Putamen (tissue), 1 donor: Measurements from ENCODE around the gene LBH.
"Not testable (repeated sequence)": the region's sequence is repeated elsewhere in the genome, so short reads cannot be mapped to it uniquely, and the experiment has no call there.

Experiments
- DNase-seq: peaks from one replicate; pipeline ENCODE4 v3.0.0-alpha.2; 2016; ENCODE audit warnings: low spot score

The LBH gene

DNA sequence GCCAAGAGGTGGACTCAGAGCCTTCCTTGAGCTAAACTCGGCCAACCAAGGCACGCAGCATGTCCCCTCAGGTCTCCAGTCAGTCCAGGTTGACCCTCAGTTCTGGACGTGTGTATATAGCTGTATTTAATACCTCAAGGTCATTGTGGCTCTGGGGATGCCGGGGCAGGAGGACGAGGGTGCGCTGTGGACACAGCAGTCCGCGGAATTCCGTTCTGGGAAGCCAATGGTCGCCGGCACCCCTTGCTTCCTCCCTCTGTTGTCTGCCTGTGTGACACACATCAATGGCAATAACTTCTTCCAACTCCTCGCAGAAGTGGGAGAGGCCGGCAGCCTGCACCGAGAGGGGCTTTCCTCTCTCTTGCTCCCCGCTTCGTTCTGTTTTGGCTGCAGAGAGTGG is 27.7 kb downstream of the LBH start:
- DNase-seq: no peak

DNA sequence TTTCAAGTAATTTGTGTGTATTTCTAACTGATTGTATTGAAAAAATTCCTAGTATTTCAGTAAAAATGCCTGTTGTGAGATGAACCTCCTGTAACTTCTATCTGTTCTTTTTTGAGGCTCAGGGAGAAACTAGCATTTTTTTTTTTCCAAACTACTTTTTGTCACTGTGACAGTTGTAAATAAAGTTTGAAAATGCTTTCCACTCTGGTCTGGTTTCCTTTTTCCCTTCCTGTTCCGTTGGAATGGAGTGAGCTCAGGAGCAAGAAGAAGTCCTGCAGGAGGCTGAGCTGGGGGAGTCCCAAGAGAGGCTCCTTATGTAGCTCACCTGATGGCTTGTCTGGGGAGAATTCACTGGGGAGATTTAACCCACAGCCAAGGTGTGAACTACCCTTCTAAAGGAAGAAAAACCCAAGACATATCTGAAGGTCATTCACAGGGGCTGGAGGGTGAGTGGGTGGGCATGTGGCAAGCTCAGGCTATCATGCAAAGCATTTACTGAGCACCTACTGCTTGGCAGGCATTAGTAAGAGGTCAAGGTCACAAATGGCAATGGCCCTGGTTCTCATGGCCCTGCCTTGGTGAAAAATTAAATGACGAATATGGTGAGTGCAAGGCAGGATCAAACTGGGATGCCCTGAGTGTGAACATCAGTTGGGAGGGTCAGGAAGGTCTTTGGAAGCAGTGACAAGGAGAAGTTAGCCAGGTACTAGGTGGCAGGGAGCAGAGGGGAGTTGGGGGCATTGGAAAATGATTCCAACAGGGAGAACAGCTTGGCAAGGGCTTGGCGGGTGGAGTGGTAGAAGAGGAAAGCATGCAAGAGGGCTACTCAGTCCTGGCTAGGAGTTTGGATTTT is 28.7 kb downstream of the LBH start:
- no peak for DNase-seq

GRCh38 chr2:30260941-30261340 is 29.6 kb downstream of the LBH start:
- DNase-seq: no peak

GRCh38 chr2:30261695-30262211 is 30.4 kb downstream of the LBH start:
- no peak for DNase-seq

DNA sequence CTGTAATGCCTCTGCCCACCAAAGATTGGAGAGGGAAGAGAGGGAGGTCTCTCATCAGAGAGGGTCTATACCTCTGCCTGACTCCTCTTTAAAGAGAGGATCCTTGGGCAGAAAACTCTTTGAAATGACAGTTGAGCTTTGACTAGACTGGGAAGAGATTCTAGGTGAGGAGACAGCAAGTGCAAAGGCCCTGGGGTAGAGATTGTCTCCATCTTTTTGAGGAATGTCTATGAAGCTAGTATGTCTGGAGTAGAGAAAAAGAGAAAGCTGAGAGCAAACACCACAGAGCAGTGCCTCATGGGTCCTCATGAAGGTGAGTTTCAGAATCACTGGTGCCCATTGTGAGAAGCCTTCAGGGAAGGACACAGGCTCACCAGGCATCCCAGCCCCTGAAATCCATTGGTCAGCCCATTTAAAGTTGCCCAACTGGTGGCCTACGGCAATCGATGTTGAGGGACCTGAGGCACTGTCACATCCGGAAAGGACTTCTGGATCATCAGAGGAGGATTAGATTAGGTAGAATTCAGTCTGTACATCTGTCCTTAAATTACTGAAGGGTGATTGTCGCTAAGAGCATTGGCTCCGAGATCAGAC is 31.5 kb downstream of the LBH start:
- DNase-seq: no peak

- no peak for DNase-seq
These were observed 32.9 kb downstream of the LBH start for GRCh38 chr2:30264274-30264673.

DNA sequence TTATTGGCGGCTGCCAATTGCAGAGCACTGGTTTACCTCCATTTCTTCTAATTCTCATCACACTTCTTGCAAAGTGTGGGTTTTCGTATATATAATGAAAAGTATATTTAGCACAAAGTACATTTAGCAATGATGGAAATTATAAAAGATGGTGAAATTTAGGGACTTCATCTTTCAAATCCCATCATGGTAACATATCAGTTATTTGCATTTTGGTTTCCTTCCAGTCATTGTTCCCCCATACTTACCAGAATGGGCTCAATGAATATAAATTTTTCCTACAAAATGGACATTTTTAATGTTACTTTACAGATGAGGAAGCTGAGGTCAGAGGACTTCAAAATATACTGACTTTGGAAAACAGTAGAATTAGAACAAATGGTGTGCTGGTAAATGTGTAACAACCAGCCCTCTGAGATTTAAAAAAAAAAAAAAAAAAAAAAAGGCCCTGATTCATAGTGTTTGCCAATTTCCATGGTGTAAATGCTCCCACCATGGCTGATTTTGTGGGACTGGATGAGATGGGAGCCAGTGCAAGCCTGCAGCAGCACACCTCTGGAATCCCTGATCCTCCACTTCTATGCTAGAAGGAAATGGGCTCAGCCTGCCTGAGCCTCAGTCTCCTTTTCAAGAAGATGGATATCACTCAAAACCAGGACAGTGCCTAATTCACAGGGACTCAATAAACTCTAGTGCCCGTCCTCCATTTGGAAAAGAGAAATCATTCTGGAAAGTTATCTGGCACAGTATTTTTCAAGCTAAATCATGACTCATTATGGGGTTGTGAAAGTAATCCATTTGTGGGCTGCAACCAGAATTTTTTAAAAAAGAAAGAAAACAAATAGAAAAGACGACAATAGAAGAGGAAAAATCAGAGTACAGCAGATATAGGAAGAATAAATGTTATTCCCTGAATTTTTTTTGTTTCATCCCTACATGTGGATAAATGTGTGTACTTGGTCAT is 34.0 kb downstream of the LBH start:
- no peak for DNase-seq

GRCh38 chr2:30266051-30266621 is 34.8 kb downstream of the LBH start:
- no peak for DNase-seq

- DNase-seq: no peak
These were observed 35.4 kb downstream of the LBH start for GRCh38 chr2:30266705-30267104.

DNA sequence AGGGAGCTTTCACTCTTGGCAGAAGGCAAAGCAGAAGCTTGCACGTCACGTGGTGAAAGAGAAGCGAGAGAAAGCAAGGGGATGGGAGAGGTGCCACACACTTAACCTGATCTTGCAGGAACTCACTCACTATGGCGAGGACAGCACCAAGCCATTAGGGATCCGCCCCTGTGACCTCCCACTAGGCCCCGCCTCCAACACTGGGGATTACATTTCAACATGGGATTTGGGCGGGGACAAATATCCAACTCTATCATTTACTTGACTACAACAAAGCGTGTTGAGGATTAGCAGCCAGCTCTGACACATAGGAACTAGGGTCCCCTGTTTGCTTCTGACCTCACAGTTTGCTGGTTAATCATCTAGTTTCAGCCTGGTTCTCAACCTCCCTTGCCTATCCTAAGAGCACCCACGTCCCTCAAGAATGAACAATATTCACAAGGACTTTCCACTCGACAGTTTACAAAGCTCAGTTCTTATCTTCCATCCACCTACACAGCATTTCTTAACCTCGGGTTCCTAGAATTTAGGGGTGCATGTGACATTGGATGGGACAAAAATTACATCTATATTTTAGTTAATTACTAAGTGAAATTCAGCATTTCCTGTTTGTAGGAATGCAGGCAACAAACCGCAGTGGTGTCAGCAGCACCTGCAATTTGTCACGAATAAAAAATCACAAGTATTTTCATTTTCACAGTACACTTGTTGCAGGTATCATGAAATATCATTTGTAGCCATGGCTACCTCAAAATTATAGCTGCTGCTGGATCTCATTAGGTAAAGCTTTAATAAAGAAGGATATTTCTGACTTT is 36.0 kb downstream of the LBH start:
- DNase-seq: no peak

GRCh38 chr2:30268296-30268871 is 37.0 kb downstream of the LBH start:
- no peak for DNase-seq

DNA sequence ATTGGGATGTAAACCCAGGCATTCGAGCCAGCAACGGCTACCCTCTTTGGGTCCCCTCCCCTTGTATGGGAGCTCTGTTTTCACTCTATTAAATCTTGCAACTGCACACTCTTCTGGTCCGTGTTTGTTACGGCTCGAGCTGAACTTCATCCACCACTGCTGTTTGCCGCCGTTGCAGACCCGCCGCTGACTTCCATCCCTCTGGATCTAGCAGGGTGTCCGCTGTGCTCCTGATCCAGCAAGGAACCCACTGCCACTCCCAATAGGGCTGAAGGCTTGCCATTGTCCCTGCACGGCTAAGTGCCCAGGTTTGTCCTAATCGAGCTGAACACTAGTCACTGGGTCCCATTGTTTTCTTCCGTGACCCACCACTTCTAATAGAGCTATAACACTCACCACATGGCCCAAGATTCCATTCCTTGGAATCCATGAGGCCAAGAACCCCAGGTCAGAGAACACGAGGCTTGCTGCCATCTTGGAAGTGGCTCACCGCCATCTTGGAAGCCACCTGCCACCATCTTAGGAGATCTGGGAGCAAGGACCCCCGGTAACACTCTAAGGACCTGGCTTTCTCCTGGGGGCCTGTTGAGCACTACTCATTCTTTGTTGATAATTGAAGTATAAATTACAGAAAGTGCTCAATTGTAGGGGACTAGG is 37.9 kb downstream of the LBH start:
- not testable (repeated sequence) for DNase-seq

GRCh38 chr2:30269771-30270145 is 38.4 kb downstream of the LBH start:
- no peak for DNase-seq

DNA sequence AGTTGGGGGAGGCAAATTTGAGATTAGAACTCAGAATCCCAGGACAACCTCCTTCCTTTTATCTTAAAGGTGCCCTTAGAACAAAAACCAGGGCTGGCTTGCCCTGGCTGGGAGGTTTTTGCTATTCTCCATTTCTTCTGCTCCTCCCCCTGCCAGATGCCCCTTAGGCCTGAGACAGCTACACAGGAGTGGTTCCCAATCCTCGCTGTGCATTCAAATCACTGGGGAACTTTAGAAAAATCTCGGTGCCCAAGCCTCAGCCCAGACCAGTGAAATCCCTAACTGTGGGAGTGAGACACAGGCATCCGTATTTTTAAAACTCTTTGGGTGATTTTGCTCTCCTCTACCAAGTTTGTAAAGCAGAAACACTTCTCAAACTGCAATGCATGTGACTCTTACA is 38.8 kb downstream of the LBH start:
- DNase-seq: no peak

- no peak for DNase-seq
These were observed 40.0 kb downstream of the LBH start for GRCh38 chr2:30271301-30271700.

DNA sequence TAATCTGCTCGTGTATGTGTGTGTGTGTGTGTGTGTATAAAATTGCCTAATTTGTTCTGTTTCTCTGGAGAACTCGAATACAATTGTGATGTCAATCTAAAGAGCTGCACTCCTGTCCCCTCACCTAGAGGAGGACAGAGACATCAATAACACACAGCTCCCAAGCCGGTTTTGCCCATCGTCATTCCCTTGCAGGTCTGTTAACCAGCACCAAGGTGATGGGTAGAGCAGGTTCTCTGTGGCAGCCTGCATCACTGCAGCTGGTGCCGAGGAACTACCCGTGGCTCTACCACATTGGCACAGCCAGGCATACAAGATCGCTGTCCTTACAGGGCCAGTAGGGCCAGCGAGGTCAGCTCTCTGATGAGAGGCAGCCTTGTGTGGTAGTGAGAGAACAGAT is 41.0 kb downstream of the LBH start:
- DNase-seq: no peak

DNA sequence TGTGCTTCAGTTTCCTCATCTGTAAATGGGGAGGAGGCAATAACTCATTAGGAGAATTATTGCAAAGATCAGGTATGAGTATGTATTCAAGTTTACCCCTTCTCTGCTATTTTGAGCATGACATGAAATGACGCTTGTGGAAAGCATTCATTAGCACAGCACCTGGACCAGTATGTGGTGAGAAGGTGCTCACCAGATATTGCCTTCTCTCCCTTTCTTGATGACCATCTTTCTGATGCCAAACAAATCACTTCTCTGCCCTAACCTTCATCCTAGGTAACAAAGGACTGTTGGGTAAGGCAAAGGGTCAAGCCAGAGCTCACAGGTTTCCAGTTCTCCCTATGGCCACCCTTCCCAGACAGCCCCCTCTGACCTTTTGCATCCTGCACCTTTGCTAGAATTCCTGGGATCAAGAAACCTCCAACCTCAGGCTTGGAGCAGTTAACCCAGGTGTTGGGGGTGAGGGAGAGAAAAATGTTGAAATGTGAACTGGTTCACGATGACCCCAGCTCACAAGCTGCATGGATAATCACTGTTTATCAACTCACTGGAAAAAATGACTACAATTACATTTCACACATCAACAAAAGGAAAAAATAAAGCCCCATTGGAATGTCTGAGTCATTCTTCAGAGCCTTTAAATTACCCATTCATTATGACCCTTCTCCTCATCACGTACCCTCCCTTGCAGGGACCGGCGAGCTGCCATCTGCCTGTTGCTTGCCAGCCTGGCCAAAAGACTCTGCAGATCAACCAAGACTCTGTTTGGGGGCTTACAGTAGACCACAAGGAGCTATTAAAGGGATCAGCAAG is 41.6 kb downstream of the LBH start:
- no peak for DNase-seq

DNA sequence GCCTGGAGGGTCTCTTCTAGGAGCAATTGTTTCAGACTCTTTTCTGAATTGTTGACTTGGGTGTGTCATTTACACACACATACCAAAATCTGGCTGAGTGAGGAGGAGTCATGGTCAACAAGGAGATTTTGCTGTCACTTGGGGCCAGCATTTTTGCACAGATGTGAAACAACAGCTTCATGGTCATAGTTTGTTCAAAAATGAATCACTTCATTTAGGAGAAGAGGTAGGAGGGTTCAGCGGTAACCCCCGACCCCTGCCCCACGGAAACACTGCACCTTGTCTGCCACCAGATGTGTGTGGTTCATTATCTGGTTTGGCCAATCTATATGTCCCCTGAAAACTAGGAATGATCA is 42.2 kb downstream of the LBH start:
- DNase-seq: no peak

GRCh38 chr2:30275256-30275655 is 43.9 kb downstream of the LBH start:
- no peak for DNase-seq
